WTC11 (cell line): Measurements from ENCODE around the gene ABHD4. TPM values are rescaled to one million over a fixed set of nuclear protein-coding genes. Genes with fewer than 3 reads are reported as not detected.

Experiments
- ATAC-seq: fragments of 200-7000 bp; cut with Tn5 transposase; 2 replicates; pipeline ENCODE4 v1.10.0; 2021; ENCODE audit warnings: mild to moderate bottlenecking, moderate library complexity
- CTCF ChIA-PET: fragments of 300-600 bp; sonication (Branson Sonifier 250); formaldehyde crosslinking; loops from one replicate; lab custom pipeline; 2021; ENCODE audit warnings: antibody characterized with exemption; lab: Charles Lee
- POLR2A ChIA-PET: fragments of 350-600 bp; sonication (Branson Sonifier 250); formaldehyde crosslinking; loops from one replicate; lab custom pipeline; 2021; ENCODE audit warnings: antibody characterized with exemption; lab: Charles Lee
- DNase-seq: peaks from one replicate; pipeline ENCODE4 v3.0.0; 2021; ENCODE audit warnings: low spot score
- H3K27ac Mint-ChIP-seq: 2 replicates; pipeline ENCODE4 v1.8.0; 2021; ENCODE audit warnings: mixed read lengths
- H3K27me3 Mint-ChIP-seq: 2 replicates; pipeline ENCODE4 v1.8.0; 2021; ENCODE audit warnings: low read depth, mild to moderate bottlenecking, moderate library complexity, mixed read lengths
- H3K36me3 Mint-ChIP-seq: 2 replicates; pipeline ENCODE4 v1.8.0; 2021; ENCODE audit warnings: mixed read lengths
- H3K4me1 Mint-ChIP-seq: 2 replicates; pipeline ENCODE4 v1.8.0; 2022; ENCODE audit warnings: mixed read lengths
- H3K4me3 Mint-ChIP-seq: 2 replicates; pipeline ENCODE4 v1.8.0; 2021; ENCODE audit warnings: mild to moderate bottlenecking, moderate library complexity, mixed read lengths
- H3K9me3 Mint-ChIP-seq: 2 replicates; pipeline ENCODE4 v1.8.0; 2021; ENCODE audit warnings: mixed read lengths
- ATF1 ChIP-seq: sonication (generic); formaldehyde crosslinking; IDR thresholded peaks from 2 replicates; pipeline ENCODE4 v1.8.1; 2023; ENCODE audit warnings: mild to moderate bottlenecking, moderate library complexity, missing genetic modification reagents
- ELF4 ChIP-seq: sonication (generic); formaldehyde crosslinking; IDR thresholded peaks from 2 replicates; pipeline ENCODE4 v1.8.1; 2022; ENCODE audit warnings: low read depth, mild to moderate bottlenecking, moderate library complexity, missing genetic modification reagents
- GRHL2 ChIP-seq: fragments of 250-450 bp; sonication (Bioruptor Pico); IDR thresholded peaks from 2 replicates; pipeline ENCODE4 v1.8.0; 2022; ENCODE audit warnings: mild to moderate bottlenecking, moderate library complexity; ENCODE audit not compliant: insufficient replicate concordance, severe bottlenecking
- MYBL2 ChIP-seq: sonication (generic); formaldehyde crosslinking; IDR thresholded peaks from 2 replicates; pipeline ENCODE4 v1.8.1; 2023; ENCODE audit warnings: mild to moderate bottlenecking, moderate library complexity, missing genetic modification reagents
- NR3C1 ChIP-seq: sonication (generic); formaldehyde crosslinking; conservative IDR thresholded peaks from 2 replicates; pipeline ENCODE4 v1.8.1; 2023; ENCODE audit warnings: low read depth, mild to moderate bottlenecking, missing genetic modification reagents
- PRRX2 ChIP-seq: fragments of 250-450 bp; sonication (Bioruptor Pico); IDR thresholded peaks from 2 replicates; pipeline ENCODE4 v1.8.0; 2021; ENCODE audit warnings: mild to moderate bottlenecking
- SMAD4 ChIP-seq: sonication (generic); formaldehyde crosslinking; IDR thresholded peaks from 2 replicates; pipeline ENCODE4 v1.8.0; 2022; ENCODE audit warnings: mild to moderate bottlenecking, missing genetic modification reagents
- SP1 ChIP-seq: sonication (generic); formaldehyde crosslinking; conservative IDR thresholded peaks from 2 replicates; pipeline ENCODE4 v1.8.1; 2022; ENCODE audit warnings: missing genetic modification reagents
- ZNF121 ChIP-seq: sonication (generic); formaldehyde crosslinking; IDR thresholded peaks from 2 replicates; pipeline ENCODE4 v1.8.0; 2023; ENCODE audit warnings: missing genetic modification reagents
- ZNF138 ChIP-seq: sonication (generic); formaldehyde crosslinking; conservative IDR thresholded peaks from 2 replicates; pipeline ENCODE4 v1.8.1; 2022; ENCODE audit warnings: mild to moderate bottlenecking, moderate library complexity, missing genetic modification reagents
- ZNF263 ChIP-seq: sonication (generic); formaldehyde crosslinking; IDR thresholded peaks from 2 replicates; pipeline ENCODE4 v1.8.1; 2022; ENCODE audit warnings: low read depth, mild to moderate bottlenecking, moderate library complexity, missing genetic modification reagents
- ZNF317 ChIP-seq: sonication (generic); formaldehyde crosslinking; IDR thresholded peaks from 2 replicates; pipeline ENCODE4 v1.8.1; 2023; ENCODE audit warnings: low read depth, mild to moderate bottlenecking, moderate library complexity, missing genetic modification reagents, borderline replicate concordance
- ZNF532 ChIP-seq: fragments of 250-450 bp; sonication (Bioruptor Pico); IDR thresholded peaks from 2 replicates; pipeline ENCODE4 v1.9.0; 2021; ENCODE audit warnings: mild to moderate bottlenecking, borderline replicate concordance
- total RNA-seq: library from RNA; stranded (reverse); gene quantifications from 3 replicates; pipeline ENCODE4 v1.2.3, GENCODE V29; 2021
- TF ChIP-seq, protein P1 (sequence below): fragments of 250-450 bp; sonication (Bioruptor Pico); IDR thresholded peaks from 2 replicates; pipeline ENCODE4 v1.8.0; 2021; ENCODE audit warnings: mild to moderate bottlenecking
- TF ChIP-seq, protein P2 (sequence below): sonication (generic); formaldehyde crosslinking; IDR thresholded peaks from 2 replicates; pipeline ENCODE4 v1.8.1; 2023; ENCODE audit warnings: mild to moderate bottlenecking, missing genetic modification reagents
- TF ChIP-seq, protein P3 (sequence below): sonication (generic); formaldehyde crosslinking; IDR thresholded peaks from 2 replicates; pipeline ENCODE4 v1.8.0; 2022; ENCODE audit warnings: mild to moderate bottlenecking, missing genetic modification reagents
- TF ChIP-seq, protein P4 (sequence below): sonication (generic); formaldehyde crosslinking; IDR thresholded peaks from 2 replicates; pipeline ENCODE4 v1.8.1; 2022; ENCODE audit warnings: missing genetic modification reagents, borderline replicate concordance
- TF ChIP-seq, protein P5 (sequence below): fragments of 250-450 bp; sonication (Bioruptor Pico); IDR thresholded peaks from 2 replicates; pipeline ENCODE4 v2.1.2; 2022; ENCODE audit warnings: mild to moderate bottlenecking, moderate library complexity

The ABHD4 gene
- total RNA-seq, 1 experiment from 2014 or later = 33.9 TPM

- Mint-ChIP-seq H3K4me1 (peaks cover 14% of the 10 kb centered on the region), H3K9me3 (peaks cover 29% of the 10 kb centered on the region), H3K27ac (no peak overlapping the region), H3K36me3 (peaks cover 17% of the 10 kb centered on the region), H3K27me3 (peaks cover 5% of the 10 kb centered on the region), H3K4me3 (no peak overlapping the region)
- TF ChIP-seq, protein P1, sequence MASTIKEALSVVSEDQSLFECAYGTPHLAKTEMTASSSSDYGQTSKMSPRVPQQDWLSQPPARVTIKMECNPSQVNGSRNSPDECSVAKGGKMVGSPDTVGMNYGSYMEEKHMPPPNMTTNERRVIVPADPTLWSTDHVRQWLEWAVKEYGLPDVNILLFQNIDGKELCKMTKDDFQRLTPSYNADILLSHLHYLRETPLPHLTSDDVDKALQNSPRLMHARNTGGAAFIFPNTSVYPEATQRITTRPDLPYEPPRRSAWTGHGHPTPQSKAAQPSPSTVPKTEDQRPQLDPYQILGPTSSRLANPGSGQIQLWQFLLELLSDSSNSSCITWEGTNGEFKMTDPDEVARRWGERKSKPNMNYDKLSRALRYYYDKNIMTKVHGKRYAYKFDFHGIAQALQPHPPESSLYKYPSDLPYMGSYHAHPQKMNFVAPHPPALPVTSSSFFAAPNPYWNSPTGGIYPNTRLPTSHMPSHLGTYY (CRISPR knock-in tag) = no peak
- no peak for TF ChIP-seq MYBL2 (CRISPR knock-in tag)
- ATAC-seq = no peak
- DNase-seq = no peak
- ChIA-PET CTCF (interaction anchor here (1.5 kb wide), 1 partner anchor 57 kb away, joined by 6 read pairs; no protein-coding TSS in a partner anchor), POLR2A (no interaction called here)
These were observed 28.5 kb downstream of the ABHD4 start for GRCh38 chr14:22626590-22626989.

DNA sequence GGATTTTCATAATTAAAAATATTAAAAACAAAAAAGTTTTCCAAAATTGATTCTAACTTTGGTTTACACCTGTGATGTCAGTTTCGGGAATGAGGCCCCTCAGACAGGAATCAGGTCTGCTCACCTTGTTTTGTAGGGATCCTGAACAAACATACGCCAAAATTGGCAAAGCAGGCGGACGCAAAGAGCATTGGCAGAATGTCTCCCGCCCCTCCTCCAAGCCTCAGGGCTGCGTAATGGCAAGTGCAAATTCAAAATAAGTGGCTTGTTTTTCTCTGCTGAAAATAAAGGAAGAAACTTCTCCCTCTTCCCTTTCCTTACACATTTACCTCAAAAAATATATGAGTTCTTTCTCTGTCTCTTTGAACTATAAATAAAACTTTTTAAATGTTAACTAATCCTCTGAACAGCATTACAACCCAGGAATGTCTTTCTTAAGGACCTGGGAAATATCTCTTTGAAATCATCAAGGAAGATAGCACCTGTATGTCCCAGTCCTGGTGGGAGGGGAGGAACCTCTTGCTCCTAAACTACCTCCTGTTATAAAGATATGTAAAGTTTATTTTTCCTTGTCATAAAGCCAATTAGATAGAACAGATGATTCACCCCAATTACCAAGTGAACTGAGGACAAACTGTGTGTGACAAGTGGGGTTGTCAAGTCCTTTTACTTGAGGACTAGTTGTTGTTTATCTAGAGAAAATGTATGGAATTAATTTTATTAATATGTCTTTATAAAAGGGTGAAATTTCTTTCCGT is 29.6 kb downstream of the ABHD4 start:
- Mint-ChIP-seq H3K9me3 (peaks cover 32% of the 10 kb centered on the region), H3K36me3 (peaks cover 23% of the 10 kb centered on the region), H3K4me1 (peaks cover 14% of the 10 kb centered on the region), H3K4me3 (no peak overlapping the region), H3K27ac (no peak overlapping the region), H3K27me3 (peaks cover 2% of the 10 kb centered on the region; the same call in 1 of the 2 replicates)
- ATAC-seq (no peak), DNase-seq (no peak)
- TF ChIP-seq NR3C1 (CRISPR knock-in tag) (no peak), ZNF138 (CRISPR knock-in tag) (no peak), ZNF121 (no peak), ZNF317 (CRISPR knock-in tag) (no peak), ATF1 (CRISPR knock-in tag) (no peak), ZNF532 (no peak), ZNF263 (CRISPR knock-in tag) (no peak), PRRX2 (CRISPR knock-in tag) (no peak), SMAD4 (CRISPR knock-in tag) (no peak), SP1 (CRISPR knock-in tag) (no peak), ELF4 (CRISPR knock-in tag) (no peak), GRHL2 (CRISPR knock-in tag) (no peak)
- TF ChIP-seq, protein P2, sequence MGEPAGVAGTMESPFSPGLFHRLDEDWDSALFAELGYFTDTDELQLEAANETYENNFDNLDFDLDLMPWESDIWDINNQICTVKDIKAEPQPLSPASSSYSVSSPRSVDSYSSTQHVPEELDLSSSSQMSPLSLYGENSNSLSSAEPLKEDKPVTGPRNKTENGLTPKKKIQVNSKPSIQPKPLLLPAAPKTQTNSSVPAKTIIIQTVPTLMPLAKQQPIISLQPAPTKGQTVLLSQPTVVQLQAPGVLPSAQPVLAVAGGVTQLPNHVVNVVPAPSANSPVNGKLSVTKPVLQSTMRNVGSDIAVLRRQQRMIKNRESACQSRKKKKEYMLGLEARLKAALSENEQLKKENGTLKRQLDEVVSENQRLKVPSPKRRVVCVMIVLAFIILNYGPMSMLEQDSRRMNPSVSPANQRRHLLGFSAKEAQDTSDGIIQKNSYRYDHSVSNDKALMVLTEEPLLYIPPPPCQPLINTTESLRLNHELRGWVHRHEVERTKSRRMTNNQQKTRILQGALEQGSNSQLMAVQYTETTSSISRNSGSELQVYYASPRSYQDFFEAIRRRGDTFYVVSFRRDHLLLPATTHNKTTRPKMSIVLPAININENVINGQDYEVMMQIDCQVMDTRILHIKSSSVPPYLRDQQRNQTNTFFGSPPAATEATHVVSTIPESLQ = no peak
- TF ChIP-seq, protein P3, sequence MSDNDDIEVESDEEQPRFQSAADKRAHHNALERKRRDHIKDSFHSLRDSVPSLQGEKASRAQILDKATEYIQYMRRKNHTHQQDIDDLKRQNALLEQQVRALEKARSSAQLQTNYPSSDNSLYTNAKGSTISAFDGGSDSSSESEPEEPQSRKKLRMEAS = no peak
- TF ChIP-seq, protein P4, sequence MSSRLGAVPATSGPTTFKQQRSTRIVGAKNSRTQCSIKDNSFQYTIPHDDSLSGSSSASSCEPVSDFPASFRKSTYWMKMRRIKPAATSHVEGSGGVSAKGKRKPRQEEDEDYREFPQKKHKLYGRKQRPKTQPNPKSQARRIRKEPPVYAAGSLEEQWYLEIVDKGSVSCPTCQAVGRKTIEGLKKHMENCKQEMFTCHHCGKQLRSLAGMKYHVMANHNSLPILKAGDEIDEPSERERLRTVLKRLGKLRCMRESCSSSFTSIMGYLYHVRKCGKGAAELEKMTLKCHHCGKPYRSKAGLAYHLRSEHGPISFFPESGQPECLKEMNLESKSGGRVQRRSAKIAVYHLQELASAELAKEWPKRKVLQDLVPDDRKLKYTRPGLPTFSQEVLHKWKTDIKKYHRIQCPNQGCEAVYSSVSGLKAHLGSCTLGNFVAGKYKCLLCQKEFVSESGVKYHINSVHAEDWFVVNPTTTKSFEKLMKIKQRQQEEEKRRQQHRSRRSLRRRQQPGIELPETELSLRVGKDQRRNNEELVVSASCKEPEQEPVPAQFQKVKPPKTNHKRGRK (CRISPR knock-in tag) = no peak
- TF ChIP-seq, protein P5, sequence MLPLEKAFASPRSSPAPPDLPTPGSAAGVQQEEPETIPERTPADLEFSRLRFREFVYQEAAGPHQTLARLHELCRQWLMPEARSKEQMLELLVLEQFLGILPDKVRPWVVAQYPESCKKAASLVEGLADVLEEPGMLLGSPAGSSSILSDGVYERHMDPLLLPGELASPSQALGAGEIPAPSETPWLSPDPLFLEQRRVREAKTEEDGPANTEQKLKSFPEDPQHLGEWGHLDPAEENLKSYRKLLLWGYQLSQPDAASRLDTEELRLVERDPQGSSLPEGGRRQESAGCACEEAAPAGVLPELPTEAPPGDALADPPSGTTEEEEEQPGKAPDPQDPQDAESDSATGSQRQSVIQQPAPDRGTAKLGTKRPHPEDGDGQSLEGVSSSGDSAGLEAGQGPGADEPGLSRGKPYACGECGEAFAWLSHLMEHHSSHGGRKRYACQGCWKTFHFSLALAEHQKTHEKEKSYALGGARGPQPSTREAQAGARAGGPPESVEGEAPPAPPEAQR (CRISPR knock-in tag) = no peak
- CTCF ChIA-PET = no interaction called here
- POLR2A ChIA-PET = no interaction called here
